Activated gamma-delta T cell treated with anti-CD3 and anti-CD28 coated beads, Interleukin-2, amount 50 U/mL, for 16 hours (primary cell): ENCODE results near the gene IL20RB.
"Not testable (repeated sequence)": the region's sequence is repeated elsewhere in the genome, so short reads cannot be mapped to it uniquely, and the experiment has no call there.

Experiments used
- DNase-seq: peaks from one replicate; pipeline ENCODE4 v3.0.0-alpha.2; 2020; ENCODE audit warnings: low read depth

IL20RB gene

DNA sequence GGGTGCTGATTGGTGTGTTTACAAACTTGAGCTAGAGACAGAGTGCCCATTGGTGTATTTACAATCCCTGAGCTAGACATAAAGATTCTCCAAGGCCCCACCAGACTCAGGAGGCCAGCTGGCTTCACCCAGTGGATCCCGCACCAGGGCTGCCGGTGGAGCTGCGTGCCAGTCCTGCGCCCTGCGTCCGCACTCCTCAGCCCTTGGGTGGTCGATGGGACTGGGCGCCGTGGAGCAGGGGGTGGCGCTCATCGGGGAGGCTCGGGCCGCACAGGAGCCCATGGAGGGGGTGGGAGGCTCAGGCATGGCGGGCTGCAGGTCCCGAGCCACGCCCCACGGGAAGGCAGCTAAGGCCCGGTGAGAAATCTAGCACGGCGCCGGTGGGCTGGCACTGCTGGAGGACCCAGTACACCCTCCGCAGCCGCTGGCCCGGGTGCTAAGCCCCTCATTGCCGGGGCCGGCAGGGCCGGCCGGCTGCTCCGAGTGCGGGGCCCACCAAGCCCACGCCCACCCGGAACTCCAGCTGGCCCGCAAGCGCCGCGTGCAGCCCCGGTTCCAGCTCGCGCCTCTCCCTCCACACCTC lies 29.7 kb downstream of the IL20RB start:
- DNase-seq, result not testable (repeated sequence)

GRCh38 chr3:136988651-136989050 lies 30.9 kb downstream of the IL20RB start:
- no peak for DNase-seq

DNA sequence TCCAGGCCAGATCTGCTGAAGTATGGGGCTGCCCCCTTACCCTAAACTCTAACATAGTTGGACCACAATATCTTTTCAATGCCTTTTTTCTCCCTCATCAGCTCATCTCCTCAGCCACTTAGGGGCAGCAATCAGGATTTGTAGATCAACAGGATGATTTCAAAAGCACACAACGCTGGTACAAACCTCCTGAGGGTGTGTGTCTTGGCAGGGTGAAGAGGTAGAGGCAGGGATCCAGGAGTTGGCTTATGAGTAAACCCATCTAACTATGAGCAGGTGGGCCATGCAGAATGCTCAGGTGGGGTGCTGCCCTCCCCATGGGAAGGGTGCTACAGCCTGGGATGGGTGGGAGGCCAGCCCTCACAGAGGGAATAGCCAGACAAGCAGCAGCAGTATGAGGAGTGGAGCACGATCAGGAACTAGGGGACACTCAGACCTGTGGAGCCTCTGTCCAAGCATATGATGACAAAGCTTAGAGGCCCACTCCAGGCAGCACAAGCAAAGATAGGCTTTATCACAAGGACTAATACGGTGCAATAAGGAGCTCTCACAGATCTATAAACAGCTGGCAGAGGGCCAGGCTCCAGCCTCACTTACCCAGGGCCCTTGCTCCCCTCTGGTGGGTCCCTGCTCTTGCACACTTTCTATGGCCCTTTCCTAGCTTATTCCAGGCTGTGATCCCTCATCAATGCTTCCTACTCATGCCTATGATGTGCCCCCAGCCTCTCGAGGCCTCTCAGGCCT lies 32.2 kb downstream of the IL20RB start:
- DNase-seq, result no peak

DNA sequence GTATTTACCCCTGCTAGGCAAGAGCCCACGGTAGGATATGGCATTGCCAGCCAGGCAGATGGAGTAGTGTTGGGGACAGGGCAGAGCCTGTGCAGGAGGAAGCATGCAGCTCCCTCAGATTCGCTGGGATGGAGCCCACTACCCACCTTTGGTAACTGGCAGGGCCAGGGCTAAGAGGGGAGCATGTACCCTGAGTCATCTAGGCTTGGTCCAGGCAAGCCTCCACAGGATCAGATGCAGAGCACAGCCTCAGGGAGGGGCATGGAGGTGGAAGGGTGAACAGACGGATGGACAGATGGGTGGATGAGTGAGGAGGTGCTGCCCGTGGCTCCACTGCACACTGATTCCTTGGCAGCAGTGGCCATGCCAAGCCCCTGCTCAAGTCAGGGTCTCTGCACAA lies 33.0 kb downstream of the IL20RB start:
- DNase-seq, result no peak

DNA sequence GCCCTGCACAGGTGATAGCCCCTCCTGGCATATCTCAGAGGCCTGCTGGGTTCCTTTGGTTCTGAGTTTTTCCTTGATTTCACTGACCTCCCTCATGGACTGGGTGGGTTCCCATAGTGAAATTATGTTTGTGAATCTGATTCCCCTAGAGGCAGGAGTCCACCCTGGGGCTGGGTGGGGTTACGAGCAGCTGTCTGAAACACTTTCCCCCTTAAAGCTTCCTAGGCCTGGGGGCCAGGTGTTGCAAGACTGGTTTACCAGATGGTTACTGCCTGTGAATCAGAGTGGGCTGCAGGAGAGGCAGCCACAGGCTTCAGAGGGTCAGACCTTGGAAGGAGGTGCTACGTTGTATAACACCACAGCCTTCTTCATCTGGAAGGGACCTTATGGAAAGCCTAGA lies 34.3 kb downstream of the IL20RB start:
- no peak for DNase-seq

DNA sequence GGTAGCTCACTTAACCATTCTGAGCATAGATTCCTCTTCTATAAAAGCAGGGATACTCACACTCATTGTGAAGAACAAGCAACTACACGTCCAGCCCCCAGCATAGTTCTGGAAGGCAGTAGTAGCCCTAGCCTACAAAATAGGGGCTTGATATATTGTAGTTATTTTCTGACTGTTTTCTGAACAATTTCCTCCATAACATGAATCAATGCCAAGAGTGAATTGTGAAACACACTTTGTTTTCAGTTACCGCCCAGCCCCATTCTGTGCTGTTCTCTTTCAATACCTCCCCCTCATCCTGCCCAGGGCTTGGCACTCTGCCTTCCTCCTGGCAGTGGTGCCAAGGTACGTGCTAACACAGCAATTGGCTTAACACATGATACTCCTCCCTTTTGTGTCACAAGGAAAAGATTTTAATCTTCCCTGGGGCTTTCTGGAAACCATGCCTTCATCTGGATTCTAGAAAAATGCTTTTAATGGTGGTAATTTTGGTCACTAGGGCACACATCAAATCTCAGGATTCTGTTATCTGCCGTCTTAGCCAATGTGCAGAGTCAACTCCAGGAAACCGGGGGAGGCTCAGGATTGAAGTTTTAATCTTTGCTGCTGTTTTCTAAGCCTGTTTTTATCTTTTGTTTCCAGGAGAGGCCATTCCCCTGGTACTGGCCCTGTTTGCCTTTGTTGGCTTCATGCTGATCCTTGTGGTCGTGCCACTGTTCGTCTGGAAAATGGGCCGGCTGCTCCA lies 37.2 kb downstream of the IL20RB start:
- DNase-seq, result no peak

DNA sequence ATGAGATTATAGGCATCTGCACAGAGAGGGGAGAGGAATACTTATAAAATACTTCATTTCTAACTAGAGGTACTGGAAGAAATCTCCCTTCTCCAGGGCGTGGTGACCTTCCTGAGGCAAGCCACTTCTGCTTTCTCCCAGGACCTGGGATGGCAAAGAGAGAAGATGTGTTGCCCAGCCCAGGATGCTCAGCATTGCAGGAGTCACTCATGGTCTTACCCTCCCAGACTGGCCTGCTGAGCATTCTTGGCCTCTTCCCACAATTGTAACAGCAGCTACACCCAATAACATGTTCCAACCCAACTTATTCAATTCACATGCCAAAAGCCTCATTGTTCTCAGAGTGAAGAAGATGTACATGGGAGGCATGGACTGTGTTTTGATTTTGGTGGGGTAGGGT lies 37.9 kb downstream of the IL20RB start:
- no peak for DNase-seq

- no peak for DNase-seq
Measured at GRCh38 chr3:137000039-137000438, 42.3 kb downstream of the IL20RB start.

DNA sequence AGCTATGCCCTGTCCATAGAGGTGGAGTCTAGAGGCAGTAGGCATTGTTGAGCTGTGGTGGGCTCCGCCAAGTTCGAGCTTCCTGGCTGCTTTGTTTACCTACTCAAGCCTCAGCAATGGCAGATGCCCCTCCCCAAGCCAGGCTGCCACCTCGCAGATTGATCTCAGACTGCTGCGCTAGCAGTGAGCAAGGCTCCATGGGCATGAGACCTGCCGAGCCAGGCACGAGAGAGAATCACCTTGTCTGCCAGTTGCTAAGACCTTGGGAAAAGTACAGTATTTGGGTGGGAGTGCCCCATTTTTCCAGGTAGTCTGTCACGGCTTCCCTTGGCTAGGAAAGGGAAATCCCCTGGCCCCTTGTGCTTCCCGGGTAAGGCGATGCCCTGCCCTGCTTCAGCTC lies 49.6 kb downstream of the IL20RB start:
- DNase-seq, result not testable (repeated sequence)

DNA sequence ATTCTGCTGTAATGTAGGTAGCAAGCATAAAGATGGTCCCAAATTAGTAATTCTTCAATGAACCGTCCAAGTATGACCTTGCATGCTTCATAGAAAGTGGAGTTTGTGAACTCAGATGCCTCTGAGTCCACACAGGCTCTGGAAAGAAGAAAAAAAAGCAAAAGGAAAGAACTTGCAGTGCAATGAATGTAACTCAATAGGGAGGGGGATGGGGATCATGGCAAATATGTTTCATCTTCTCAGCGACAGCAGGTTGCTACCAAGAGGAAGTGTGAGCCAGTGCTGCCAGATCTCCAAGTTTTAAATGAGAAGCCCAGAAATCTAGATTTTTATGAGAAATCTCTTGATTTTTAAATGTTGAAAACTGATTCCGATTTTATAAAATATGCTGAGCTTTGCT lies 50.3 kb downstream of the IL20RB start:
- no peak for DNase-seq

DNA sequence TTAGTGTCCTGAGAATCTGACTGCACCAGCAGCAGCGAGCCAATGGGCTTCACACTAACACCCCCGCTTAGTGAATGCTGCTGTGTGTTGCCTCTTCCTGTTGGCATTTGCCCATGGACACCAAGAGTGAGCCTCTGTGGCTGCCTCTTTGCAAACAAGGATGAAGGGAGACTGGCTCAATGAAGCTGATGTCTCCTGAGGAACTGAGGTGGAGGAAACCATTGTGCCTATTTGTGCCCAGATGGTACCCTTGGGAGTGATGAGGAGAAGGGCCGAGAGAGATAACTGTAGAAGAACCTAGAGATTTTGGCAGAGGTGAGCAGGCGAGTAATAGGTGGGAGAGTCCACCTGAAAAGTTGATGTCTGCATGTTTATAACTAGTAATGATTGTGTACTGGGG lies 51.2 kb downstream of the IL20RB start:
- no peak for DNase-seq

DNA sequence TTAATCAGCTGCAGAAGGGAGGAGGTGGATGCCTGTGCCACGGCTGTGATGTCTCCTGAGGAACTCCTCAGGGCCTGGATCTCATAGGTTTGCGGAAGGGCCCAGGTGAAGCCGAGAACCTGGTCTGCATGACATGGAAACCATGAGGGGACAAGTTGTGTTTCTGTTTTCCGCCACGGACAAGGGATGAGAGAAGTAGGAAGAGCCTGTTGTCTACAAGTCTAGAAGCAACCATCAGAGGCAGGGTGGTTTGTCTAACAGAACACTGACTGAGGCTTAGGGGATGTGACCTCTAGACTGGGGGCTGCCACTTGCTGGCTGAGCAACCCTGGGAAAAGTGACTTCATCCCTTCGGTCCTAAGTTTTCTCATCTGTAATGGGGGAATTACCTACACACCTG lies 52.4 kb downstream of the IL20RB start:
- no peak for DNase-seq

- DNase-seq, result no peak
Measured at GRCh38 chr3:137011153-137011552, 53.4 kb downstream of the IL20RB start.

- no peak for DNase-seq
Measured at GRCh38 chr3:137012097-137012501, 54.3 kb downstream of the IL20RB start.

DNA sequence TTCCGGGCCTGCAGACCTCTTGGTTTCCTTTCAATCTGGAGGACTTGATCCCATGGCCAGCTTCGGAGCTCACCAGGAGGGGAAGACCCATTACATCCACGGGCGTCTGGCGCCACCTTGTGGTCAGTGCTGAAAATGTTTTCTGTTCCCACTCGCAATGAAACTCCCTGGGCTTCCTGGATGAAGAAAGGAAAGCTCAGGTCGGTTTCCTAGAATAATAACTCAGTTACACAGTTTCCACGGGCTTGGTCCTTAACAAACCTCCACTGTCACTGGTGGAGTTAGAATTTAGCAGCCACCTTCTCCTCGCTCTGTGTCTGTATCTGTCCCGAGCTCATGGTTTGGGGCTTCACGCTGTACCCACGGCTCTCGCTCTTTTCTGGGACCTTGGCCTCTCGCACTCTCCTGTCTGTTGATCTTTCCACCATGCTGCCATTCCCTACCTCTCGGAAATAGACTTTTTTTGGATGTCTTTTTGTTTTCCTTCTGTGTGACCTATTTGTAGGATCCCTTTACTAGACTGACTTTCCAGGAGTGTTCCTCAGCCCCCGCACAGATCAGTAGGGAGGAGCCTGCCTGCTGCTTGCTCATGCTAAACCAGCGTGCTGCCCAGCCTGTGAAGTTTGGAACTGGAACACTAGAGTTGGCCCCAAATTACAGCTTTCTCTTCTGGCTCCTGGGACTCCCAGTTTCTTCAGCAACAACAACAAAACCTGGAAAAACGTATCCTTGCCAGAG lies 56.3 kb downstream of the IL20RB start:
- peak; percentile 79 for DNase-seq

DNA sequence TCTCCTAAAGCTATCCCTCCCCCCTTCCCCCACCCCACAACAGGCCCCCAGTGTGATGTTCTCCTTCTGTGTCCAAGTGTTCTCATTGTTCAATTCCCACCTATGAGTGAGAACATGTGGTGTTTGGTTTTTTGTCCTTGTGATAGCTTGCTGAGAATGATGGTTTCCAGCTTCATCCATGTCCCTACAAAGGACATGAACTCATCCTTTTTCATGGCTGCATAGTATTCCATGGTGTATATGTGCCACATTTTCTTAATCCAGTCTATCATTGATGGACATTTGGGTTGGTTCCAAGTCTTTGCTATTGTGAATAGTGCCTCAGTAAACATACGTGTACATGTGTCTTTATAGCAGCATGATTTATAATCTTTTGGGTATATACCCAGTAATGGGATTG lies 59.5 kb downstream of the IL20RB start:
- DNase-seq, result not testable (repeated sequence)

- DNase-seq, result no peak
Measured at GRCh38 chr3:137020315-137020714, 62.5 kb downstream of the IL20RB start.

DNA sequence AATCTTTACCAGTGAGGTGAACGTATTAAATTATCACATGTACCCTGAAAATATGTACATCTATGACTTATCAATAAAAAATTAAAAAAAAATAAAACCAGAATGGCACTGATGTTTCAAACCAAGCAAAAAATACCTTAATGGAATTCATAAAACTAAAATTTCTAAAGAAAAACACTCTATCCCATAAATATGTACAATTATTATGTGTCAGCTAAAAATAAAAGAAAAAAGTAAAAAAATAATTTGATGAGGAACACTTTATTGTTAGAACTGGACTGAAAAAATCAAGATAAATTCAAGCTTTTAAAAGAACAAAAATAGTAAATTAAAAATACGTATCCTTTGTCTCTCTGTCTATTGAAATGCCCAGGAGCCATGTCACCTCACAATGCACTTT lies 63.1 kb downstream of the IL20RB start:
- DNase-seq, result no peak

DNA sequence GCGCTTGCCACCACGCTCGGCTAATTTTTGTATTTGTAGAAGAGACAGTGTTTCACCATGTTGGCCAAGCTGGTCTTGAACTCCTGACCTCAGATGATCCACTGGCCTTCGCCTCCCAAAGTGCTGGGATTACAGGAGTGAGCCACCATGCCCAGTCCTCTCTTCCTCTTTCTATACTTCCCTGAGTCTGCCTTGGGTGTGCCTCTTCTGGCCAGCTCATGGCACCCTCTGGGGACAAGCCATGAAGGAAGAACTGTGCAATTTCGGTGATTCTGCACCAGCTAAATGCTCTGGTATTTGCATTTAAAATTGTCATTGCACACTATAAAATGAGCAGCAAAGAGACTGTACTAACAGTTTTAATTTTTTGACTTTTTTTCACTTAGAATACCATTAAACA lies 66.6 kb downstream of the IL20RB start:
- DNase-seq, result no peak

- DNase-seq, result no peak
Measured at GRCh38 chr3:137026701-137027100, 68.9 kb downstream of the IL20RB start.

DNA sequence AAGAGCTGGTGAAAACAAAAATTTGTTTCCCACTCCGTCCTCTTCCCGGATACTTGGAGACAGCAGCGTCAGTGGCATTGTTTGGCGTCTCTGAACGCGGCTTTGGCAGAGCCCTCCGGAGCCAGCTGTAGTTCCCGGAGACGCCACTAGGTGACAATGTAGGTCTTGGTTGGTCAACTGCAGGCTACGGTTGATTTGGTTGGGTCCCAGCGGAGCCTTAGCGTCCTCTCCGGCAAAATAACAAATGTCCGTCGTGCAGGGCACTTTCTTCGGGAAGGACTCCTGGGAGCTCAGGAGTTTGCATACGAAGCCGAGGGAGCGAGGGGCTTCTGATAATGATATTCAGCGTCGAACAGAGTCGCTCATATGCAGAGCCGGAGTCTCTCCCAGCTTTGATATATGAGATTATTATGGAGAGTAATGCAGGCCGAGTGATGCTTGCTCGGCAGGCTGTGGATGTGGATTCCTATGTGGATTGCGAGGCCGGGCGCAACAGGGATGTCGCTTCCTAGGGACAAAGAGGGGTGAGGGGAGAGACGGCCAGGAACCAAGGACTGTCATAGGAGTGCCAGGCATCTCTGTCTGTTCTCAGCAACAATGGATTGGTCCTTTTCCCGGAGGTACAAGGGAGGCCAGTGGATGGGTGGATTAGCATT lies 74.8 kb downstream of the IL20RB start:
- peak; percentile 60 for DNase-seq

DNA sequence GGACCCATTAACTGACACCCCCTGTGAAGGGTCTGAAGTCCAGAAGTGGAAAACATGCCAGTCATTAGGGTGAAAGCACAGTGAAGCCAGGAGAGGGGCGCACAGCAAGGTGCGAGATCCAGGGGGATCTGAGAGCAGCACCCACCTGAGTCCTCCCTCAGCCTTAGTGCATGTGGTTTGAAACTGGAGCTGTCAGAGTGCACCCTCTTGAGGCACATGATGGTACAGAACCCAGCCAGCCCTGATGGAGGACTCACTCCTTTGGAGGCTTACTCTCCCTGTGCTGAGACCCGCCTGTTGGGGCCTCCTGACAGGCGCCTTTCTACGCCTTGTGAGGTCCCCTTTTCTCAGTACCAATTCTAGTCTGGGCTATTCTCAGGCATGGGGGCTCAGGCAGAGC lies 77.8 kb downstream of the IL20RB start:
- no peak for DNase-seq
